HG03103 (cell line): ENCODE data around the gene NF2.

Source experiments
- ATAC-seq: cut with Tn5 transposase; IDR thresholded peaks from one replicate; pipeline ENCODE4 v1.9.1; 2021; ENCODE audit warnings: low read depth; ENCODE audit not compliant: unreplicated experiment

NF2 gene

DNA sequence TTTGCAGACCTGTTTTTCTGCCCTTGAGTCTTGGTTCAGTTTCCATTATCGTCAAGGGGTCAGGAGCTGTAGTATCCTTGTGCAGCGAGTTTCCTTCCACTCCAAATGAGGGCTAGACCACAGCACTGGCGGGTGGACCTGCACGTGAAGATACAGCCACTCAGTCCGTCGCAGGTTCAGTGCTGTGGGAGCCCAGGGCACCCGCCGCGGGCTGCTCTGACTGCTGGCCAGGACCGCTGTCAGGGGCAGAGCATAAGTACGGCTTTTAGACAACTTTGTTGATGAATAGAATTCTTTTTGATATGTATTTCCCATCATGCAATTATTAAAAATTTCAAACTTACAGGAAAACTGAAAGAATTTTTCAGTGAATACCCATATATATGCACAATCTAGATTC, 56.6 kb downstream of the NF2 start:
- ATAC-seq: no peak

DNA sequence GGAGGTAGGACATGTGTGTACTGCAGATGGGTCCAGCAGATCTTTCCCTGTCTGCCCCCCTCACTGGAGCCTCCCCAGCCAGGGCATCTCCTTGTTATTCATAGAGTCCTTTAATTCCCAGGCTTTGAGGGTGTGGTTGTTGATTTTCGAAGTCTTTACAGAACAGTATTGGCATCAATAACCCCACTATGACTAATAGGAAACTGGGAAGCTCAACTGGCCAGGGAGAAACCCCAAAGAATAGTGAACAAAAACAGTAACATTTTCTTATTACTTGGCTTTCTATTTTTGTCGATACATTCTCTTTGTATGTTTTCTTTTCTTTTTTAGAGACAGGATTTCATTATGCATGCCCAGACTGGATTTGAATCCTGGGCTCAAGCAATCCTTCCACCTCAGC, 57.9 kb downstream of the NF2 start:
- ATAC-seq: no peak

DNA sequence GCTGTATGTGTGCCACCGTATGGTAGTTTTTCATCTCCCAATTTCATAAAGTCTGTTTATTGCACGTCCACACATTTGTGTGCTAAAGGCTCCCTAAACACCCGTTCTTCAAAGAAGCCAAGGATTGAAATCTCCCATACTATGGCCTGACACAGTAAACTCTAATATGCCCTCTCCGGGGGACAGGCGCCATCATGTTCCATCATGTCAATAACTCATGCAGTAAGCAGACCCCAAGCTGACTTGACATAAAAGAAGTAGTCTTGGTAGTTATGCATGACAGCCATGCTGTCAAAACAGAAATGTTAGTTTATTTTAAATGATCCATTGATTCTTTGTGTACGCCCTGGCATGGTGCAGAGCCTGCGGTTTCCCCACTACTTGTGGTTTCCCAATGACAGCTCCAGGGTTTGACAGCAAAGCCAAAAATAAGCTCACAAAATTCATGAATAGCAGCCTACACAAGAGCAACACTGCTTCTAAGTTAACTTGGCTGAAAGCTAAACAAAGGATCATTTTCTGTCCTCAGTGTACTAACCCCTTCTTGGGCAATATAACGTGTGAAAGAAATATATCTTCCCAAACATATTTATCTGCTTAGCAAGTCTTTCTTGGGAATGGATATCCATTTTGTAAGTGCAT, 59.9 kb downstream of the NF2 start:
- no peak for ATAC-seq

DNA sequence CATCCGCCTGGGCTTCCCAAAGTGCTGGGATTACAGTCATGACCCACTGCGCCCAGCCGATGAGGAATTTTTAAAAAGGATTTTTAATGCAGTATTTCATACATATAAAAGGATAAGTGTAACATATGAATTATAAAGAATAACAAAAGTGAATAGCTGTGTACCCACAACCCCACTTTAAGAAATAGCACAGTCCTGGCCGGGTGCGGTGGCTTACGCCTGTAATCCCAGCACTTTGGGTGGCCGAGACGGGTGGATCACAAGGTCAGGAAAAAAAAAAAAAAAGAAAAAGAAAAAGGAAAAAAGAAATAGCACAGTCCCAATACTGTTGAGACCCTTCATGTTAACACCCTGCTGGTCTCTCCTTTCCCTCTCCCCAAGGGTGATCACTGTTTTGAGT, 62.1 kb downstream of the NF2 start:
- no peak for ATAC-seq

DNA sequence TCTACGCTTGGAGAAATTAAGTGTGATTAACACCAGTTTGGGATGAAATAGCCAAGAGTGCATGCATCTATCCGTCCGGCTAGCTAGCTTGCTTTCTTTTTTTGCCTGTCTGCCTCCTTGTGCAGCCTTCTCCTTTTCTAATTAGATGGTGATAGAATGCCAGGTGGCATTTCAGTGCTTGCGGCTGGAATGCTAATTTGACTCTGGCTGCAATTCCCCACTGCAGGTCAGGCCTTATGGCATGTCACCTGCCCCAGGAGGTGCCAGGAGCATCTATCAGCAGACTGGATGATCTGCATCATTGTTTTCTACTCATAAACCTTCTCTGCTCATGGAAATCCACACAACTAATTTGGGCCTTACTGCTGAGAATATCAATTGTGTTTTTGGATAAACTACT, 65.2 kb downstream of the NF2 start:
- no peak for ATAC-seq

DNA sequence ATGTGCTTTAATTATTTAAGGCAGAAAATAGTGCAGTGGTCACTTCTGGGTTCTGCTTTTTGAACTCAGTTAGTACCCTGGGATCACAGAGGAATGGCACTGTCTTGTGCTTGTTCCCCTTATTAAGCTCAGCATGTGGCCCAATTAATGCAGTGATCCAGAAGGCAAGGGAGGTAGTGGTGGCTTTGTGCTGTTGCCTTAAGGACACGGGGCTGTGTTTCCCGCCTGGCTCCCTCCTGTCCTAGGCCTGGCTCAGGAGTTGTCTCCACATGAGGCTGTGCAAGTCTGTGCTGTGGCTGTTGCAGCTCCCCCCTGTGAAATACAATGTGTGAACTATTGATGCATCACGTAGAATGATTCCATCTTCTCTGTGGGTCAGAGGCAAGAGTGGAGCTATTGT, 67.2 kb downstream of the NF2 start:
- ATAC-seq: no peak

DNA sequence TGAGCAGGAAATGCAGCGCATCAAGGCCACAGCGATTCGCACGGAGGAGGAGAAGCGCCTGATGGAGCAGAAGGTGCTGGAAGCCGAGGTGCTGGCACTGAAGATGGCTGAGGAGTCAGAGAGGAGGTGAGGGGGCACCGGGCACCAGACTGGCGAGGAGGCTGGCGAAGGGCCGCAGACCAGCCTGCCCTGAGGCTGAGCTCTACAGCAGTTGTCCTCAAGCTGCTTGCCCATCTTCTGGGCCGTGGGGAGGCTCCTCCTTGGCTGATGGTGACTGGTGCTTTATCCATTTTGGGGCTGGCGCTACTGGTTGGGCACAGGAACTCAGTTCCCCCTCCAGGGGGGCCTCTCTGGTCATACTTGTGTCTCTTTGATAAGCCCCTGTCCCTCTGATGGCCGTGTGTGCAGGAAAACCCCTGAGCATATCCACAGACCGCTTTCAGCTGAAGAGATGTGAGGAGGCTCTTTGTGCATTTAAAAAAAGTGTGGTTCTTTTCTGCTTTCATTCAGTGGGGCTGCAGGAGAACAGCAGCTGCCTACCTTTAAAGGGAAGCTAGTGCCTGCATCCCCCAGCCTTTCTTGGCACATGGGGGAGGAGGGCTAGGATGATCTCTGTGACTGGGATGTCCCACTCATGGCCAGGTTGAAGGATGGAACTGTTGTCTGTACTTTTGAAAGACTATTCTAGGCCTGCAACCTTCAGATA, 70.1 kb downstream of the NF2 start:
- ATAC-seq: no peak

DNA sequence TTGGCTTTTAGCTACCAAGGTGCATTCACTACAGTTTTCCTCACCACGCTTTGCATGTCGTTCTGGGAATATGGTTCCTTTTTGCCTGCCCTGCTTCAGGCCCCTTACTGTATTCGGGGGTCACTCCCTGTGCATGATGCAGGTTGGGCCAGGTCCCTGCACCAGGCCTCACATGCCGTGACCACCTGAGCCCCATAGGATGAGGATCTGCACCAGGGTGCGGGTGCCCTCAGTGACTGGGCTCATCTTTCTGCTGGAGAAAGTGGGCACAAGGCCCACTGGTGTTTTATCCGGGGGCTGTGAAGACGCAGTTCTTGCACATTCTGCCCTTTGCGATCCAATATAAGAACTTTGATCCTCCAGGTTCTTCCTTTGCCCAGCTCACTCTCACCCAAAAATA, 70.7 kb downstream of the NF2 start:
- ATAC-seq: no peak

DNA sequence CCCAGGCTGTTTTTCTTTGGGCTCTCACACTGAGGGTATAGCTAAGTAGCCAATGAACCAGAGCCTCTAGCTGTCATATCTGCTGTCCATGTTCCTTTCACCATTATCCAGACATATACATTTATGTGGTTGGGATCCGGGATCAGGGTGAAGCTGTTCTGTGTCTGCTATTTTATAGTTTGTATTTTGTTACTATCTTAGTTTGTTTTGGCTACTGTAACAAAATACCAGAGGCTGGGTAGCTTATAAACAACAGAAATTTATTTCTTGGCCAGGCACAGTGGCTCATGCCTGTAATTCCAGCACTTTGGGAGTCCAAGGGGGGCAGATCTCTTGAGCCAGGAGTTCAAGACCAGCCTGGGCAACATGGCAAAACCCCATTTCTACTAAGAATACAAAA, 75.9 kb downstream of the NF2 start:
- no peak for ATAC-seq

DNA sequence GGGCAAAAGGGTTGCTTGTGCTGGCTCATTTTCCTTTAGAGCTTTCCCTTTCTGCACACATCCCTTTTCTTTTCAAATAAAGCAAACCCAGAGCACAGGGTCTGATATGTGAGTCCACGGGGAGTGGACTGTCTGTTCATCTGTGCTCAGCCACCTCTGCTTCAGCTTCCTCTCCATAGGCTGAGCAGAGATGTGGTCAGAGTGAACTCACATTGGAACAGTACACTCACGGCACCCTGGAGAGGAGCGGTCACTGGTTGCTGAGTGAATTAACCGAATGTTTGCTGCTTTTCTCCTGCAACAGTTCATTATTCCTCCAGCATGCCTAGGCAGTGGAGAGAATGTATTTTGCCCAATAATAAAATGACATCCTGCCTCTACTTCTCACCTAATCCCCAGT, 80.1 kb downstream of the NF2 start:
- no peak for ATAC-seq

DNA sequence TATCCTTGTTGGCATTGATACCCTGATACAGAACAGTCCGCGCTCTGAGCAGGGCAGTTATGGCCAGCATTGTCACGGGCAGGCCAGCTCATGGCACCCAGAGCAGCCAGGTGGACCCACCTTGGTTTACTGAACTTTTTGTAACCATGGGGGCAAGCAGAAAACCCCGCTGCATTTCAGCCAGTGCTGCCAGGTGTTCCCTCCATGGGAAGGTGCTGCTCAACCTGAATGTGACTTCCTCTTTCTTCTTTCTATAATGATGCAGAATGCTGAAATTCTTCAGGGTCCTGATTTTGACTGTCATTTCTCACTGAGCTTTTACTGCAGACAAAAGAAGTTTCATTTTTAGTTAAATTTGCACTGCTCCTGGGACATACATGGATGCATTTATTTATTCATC, 80.8 kb downstream of the NF2 start:
- no peak for ATAC-seq

DNA sequence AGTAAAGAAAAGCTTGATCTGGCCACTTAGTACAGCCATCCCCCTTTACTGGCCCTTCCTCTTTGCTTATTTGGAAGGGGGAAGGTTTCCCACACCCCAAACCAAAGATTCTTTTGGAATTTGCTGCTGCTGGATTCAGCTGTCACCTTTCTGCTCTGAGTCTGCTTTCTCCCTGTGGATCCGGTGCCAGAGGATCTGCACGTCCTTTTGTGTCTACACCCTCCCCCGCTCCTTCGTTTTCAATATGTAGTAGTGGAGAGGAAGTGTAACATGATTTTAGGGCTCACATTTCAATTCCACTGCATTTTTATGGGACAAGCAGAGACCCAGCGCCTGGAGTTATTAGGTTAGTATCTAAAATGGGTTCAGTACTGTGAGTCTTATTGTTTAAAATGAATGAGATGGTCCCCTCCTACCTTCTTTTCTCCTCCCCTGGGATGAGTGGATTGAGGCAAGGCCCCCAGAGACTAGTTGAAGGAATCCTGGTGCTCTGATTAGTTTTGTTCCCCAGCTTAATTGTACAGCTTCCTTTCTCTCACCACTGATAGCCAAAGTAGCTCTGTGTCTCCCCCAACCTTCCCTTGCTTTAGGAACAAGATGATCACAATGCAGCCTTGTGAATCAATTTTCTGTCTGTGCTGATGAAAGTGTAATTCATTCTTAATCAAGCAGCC, 85.9 kb downstream of the NF2 start:
- ATAC-seq: no peak

DNA sequence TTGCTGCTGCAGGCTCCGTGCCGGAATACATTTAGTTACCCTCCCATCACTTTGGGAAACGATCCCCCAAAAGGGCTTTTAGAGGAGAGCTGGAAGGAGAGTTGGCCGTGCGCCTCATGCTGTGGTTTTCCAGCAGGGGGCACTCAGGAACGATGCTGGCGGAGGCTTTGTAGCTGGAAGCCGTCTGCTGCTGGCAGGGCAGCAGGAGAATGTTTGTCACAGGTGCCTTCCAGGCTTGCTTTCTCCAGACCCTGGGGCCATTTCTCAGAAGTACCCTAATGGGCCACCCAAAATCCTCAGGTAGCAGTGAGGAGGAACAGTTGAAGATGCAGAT, 86.4 kb downstream of the NF2 start:
- no peak for ATAC-seq

DNA sequence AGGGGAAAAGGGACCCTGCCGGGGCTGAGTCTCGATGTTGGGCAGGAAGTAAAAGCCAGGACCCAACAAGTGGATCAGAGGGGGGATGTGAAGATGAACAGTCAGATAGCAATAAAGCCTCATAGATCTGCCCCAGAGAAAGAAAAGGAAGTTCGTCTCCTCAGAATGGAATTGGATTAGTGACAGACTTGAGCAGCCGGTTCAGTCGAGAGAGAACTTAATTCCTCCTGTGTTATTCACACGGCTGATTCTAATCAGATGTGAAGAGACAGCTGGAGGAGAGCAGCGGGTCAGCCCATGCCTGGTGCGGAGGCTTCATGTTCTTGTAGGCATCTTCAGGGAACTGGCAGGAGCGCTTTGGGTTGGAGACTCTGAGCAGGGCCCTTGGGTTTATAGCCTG, 87.0 kb downstream of the NF2 start:
- ATAC-seq: no peak

DNA sequence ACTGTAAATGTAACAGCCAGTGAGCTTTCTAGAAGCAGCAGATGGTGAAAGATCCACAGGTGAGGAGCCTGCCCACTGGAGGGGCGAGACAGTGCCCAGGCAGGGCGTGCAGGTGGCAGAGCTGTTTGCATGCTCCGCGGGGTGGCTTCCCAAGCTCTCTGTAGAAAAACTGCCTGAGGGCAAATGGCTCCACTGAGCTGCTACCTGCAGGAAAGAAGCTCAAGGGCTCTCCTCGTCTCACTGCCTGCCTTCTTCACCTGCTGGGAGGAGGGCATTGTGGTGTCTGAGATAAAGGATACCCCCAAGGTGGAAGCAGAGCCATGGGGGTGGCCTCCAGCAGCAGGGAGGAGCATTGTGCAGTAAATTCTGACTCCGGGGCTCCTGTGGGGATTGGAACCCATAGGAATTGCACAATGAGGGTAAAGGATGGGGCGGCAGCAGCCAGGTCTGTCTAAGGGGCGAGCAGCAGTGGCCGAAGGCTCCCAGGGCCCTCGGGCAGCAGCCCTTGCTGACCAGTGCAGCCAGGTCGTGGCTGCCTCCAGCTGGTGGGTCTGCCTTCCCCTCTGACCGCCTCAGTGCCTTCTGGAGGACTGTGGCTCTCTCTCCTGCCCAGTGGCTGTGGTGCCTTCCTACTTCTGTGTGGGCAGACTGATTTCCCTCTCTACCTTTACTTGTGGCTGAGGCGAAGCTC, 88.3 kb downstream of the NF2 start:
- no peak for ATAC-seq

DNA sequence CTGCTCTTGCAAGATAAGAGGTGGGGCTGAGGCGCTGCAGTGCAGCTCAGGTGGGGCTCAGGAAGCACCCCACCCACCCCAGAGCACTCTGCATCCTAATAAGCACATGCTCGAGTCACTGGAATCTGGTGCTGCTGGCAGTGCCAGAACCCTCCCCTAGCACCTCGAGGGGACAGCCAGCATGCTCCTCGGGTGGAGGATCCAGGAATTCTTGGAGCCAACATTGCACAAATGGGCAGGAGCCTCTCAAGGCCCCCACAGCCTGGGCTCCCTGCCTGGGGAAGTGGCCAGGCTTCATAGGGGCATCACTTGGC, 88.9 kb downstream of the NF2 start:
- ATAC-seq: no peak

DNA sequence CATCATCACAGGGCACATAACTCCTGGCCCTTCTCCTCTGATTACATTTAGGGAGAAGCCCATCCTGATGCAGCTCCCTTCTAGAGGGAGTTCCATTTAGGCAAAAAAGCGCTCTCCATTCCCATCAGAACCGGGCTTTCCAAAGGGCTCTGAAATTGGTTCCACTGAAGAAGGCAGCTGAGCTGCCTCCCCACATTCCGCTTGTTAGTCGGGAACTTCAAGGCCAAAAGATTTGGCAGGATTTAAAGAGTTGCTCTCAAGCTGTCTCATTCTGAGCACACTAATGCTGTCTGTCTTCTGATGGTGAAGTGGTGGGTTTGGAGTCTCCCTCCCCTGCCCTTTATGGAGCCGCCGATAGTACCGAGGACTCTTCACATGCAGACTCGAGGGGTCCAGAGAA, 89.7 kb downstream of the NF2 start:
- ATAC-seq: no peak

DNA sequence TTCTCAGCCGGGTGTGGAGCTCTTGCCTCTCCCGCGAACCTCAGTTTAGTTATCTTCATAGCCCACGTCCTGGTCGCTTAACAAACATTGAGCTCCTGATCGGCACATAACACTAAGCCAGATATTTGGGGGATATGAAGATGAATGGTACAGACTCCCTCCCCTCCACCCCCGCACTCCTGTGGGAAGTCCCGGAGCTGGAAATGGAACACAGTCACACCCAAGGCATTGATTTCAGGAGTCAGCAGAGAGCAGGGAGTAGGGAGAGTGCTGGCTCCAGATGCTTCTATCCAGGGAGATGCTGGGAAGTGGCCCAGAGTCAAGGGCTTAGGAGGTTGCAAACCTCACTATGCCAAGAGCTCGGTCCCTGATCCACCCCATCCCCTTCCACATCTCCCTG, 90.2 kb downstream of the NF2 start:
- no peak for ATAC-seq

DNA sequence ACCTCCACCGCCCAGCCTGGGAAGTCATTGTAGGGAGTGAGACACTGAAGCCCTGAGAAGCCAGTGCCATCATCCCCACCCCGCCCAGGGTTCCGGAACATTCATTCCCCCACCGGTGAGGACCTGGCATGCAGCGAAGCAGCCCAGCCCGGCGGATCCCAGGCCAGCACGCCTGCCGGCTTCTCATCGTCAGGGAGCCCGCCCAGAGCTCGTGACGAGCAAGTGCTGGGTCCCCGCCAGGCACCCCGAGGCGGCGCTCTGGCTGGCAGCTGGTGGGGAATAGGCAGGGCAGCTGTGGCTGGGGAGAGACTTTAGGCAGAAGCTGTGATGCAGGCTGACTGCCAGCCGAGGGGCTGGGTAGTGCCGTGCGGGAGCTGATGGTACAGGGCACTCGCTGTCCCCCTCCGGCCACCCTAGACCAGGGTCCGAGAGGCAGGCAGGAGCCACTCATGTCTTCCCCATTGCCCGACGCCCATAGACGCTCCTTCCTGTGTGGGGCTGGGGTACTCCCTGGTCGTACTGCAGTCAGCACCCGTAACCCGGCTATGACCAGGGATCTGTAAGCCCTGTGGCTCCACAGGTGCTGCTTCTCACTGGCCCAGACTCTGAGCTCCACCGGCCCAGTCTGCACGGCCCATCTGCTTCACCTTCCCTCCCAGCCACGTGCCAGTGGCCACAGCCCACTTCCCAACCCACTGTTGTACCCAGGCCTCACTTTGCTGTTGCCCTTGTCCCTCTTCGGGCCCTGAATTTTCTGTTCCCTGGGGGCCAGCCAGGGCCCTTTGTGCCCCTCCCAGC, 91.9 kb downstream of the NF2 start:
- ATAC-seq: no peak

DNA sequence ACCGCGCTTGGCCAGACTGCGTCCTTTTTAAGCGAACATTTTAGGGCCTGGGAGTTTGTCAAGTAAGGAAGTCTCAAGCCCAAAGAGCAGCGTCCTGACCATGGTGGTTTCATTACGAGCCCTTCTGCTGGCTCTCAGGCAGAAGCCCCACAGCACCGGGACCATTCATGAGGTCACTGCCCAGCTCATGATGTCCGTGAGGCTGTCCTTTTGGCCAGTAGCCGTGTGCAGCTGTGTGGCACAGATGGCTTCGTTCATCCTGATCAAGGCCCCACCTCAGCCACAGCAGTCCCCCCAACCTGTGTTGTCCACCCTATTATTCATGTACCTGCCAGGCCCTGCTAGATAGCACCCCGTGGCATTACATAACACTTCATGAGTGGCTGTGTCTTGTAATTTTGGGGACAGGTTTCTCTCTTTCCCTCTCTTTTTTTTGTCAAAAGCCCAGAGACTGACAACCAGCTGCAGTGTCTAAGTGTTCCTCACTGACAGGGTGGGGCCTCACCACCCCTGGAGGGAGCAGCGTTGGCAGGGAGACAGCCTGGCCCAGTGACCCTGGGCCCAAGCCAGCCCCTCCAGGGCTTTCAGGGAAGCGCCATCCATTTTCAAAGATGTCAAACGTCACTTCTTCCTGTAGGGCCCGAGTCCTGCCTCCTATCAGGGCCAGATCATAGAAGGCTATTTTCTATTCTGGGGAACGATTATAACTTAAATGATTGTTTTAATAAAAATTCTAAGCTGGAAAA, 94.6 kb downstream of the NF2 start:
- ATAC-seq: no peak
